Left colon (tissue), 2 donors: ENCODE results near the gene TRAPPC2B. TPM values are rescaled to one million over a fixed set of nuclear protein-coding genes. Genes with fewer than 3 reads are reported as not detected.
"Not testable (repeated sequence)": the region's sequence is repeated elsewhere in the genome, so short reads cannot be mapped to it uniquely, and the experiment has no call there.

ENCODE experiments used
- ATAC-seq: fragments of 200-7000 bp; cut with Tn5 transposase; one replicate; pipeline ENCODE4 v1.9.1; 2020; ENCODE audit warnings: mild to moderate bottlenecking, moderate library complexity
- DNase-seq, 2 donors: peaks; one replicate each; pipeline ENCODE4 v3.0.0-alpha.2; 2020
- intact Hi-C, 2 donors: fragments of 100-400 bp; cut with DNase I in 1 of 2; cut with micrococcal nuclease in 1 of 2; formaldehyde crosslinking; loops; one replicate each; pipeline versions ENCODE4 v1.11.2 to v1.14.0; 2022; cut with DNase I, micrococcal nuclease
- total RNA-seq, 2 donors: library from RNA; stranded (reverse); fragmentation: NEBNext Ultra II Directional; extraction: Animal tissue kit (Norgen Biotek cat#: 25700); gene quantifications; one replicate each; pipeline ENCODE4 v1.2.1, GENCODE V29; 2021
- donor health status: DM: no; HTN: no; CAD: no.
- donor health status: DM: yes; HTN: yes; CAD: no.

The TRAPPC2B gene
- total RNA-seq, 2 donors from 2014 or later, result 4.4 to 4.5 TPM

DNA sequence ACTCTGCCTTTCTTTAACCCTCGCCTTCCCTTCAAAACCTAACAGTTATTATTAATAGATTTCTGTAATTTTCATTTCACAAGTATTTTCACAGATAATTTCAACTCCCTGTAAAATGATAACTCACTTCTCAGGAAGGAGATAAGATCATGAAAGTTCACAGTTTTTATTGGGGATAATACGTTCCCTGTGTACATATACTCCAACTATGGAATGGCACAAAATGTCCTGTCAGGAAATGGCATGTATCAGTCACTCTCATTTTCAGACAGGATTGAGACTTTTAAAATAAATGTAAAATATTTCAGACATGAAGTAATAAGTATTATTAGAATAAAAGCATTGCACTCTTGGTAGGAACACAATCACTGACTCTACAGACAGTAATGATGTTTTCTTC, 932 bp upstream of the TRAPPC2B start:
- no peak for DNase-seq
- intact Hi-C loops, result loop anchor here in 1 of 2 donors (2.0 kb wide), 1 partner anchor 14 kb away; no protein-coding TSS in a partner anchor
- no peak for ATAC-seq

DNA sequence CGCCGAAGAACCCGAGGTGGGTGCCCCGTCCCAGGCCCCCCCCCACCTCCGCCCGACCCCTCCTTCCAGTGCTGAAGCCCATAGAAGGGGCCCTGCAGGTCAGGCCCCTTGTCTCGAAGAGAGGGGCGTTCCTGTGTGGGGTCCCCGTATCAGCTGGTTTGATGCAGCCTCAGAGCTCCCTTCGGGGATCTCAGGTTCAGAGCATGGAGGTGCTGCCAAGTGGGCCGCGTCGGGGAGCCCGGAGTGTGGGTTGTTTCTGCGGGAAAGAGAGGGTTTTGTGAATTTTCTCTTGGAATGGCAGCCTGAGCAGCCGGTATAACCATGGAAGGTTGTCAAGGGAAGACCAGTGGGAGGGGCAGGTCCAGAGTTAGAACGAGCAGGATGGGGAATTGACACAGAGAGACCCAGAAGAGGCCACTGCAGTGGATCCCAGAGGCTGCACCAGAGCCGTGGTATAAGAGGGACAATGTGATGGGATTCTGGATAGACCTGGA, 384 bp downstream of the TRAPPC2B start:
- intact Hi-C loops, result loop anchor here in 1 of 2 donors (2.0 kb wide), 1 partner anchor 15 kb away; no protein-coding TSS in a partner anchor
- ATAC-seq (peak; percentile 2), DNase-seq (peak in 1 of 2 donors; percentile 30)

DNA sequence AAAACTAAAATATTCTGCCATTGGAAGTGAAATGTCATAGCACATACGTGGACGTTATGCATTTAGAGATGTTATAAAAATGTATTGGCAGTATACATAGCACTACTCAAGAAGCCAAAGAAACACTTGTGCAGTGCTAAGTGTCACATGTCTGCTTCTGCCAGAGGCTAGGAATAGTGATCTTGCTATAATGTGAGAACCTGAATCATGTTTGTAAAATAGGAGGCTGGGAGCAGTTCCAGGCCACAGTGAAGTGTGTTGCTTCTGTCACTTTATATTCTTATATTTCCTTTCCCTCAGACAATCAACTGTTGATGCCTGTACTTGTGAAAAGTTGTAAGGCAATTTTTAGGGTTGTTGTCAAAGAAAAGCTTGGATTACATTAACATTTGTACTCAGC, 3.4 kb downstream of the TRAPPC2B start:
- intact Hi-C loops, result no loop called here
- DNase-seq (no peak), ATAC-seq (no peak)

DNA sequence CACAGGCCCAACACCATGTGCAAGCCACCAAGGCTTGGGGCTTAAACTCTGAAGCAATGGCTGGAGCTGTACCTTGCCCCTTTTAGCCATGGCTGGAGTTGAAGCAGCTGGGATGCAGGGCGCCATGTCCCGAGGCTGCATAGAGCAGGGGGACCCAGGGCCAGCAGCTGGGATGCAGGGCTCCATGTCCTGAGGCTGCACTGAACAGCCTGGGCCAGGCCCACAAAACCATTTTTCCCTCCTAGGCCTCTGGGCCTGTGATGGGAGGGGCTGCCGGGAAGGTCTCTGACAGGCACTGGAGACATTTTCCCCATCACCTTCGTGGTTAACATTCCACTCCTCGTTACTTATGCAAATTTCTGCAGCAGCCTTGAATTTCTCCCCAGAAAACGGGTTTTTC, 10.8 kb downstream of the TRAPPC2B start:
- DNase-seq (no peak), ATAC-seq (no peak)
- intact Hi-C loops, result no loop called here

DNA sequence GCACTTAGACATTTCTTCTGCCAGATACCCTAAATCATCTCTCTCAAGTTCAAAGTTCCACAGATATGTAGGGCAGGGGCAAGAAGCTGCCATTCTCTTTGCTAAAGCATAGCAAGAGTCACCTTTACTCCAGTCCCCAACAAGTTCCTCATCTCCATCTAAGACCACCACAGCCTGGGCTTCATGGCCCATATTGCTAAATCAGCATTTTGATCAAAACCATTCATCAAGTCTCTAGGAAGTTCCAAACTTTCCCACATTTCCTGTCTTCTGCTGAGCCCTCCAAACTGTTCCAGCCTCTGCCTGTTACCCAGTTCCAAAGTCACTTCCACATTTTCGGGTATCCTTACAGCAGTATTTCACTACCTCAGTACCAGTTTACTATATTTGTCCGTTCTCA, 11.3 kb downstream of the TRAPPC2B start:
- intact Hi-C loops, DNase-seq, ATAC-seq: not testable (repeated sequence)

GRCh38 chr19:57376151-57376550, 12.8 kb downstream of the TRAPPC2B start:
- intact Hi-C loops, result no loop called here
- no peak for DNase-seq
- no peak for ATAC-seq

- intact Hi-C loops, result no loop called here
- ATAC-seq, result no peak
- no peak for DNase-seq
Observed at GRCh38 chr19:57377498-57378146, 14.3 kb downstream of the TRAPPC2B start.

DNA sequence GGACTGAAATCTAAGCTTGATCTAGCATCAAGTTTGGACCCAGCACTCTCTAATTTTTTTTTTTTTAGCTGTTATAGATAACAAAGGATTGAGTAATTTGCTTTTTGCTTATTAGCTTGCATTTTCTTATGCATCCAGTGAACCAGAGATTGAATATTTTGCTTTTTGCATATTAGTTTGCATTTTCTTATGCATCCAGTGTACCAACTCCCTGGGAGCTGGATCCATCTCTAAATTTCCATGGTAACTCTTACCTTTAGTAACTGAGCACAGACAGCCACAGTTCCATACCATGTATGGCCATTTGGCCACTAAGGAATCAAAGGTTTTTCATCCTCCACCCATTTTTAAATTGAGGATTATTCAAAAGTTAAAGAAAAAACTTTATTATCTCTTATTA, 17.6 kb downstream of the TRAPPC2B start:
- intact Hi-C loops, result no loop called here
- ATAC-seq (no peak), DNase-seq (no peak)

GRCh38 chr19:57382806-57383488, 19.6 kb downstream of the TRAPPC2B start:
- intact Hi-C loops, result no loop called here
- ATAC-seq, result no peak
- no peak for DNase-seq

GRCh38 chr19:57389194-57389729, 25.9 kb downstream of the TRAPPC2B start:
- ATAC-seq (no peak), DNase-seq (no peak)
- intact Hi-C loops, result no loop called here

DNA sequence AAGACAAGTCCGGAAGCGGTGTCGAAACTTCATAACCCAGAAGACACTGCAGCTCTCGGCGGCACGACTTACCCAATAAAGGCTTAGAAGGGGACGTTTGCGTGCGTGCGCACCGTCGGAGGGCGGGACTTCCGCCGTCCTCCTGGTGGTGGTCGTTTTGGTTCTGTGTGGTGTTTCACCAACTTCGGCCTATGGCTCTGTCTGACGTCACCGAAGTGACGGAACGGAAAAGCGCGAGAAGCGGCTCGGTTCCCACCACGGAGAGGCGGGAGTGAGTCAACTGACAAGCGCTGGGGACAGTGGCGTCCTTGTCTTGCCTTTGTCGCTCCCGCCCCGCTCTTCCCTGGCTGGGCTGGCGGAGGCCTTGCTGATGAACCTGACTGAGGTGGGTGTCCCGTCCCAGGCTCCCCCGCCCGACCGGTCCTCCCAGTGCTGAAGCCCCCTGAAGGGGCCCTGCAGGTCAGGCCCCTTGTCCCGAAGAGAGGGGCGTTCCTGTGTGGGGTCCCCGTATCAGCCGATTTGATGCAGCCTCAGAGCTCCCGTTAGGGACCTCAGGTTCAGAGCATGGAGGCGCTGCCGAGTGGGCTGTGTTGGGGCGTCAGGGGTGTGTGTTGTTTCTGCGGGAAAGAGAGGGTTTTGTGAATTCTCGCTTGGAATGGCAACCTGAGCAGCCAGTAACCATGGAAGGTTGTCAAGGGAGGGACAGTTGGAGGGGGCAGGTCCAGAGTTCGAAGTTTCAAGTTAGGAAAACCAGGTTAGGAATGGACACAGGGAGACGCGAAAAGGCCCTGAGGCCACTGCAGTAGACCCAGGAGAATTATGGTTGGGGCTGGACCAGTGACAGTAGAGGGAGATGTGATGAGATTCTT, 26.6 kb downstream of the TRAPPC2B start, which contains the start of gene ZNF548:
Gene ZNF548, plus strand, starts transcription at position 125 of the 869 bp plus-strand sequence. Its CDS starts 246 bp downstream, at position 371.
- DNase-seq, result peak; percentile 94 to 96
- intact Hi-C loops, result no loop called here
- ATAC-seq, result peak; percentile 99

- intact Hi-C loops, result no loop called here
- ATAC-seq (no peak), DNase-seq (no peak)
Observed at GRCh38 chr19:57395710-57396109, 32.4 kb downstream of the TRAPPC2B start.

DNA sequence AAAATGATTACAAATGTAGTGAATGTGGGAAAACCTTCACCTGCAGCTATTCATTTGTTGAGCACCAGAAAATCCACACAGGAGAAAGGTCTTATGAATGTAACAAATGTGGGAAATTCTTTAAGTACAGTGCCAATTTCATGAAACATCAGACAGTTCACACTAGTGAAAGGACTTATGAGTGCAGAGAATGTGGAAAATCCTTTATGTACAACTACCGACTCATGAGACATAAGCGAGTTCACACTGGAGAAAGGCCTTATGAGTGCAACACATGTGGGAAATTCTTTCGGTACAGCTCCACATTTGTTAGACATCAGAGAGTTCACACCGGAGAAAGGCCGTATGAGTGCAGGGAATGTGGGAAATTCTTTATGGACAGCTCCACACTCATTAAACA, 35.5 kb downstream of the TRAPPC2B start:
- DNase-seq, result no peak
- intact Hi-C loops, result no loop called here
- ATAC-seq, result no peak

- no peak for ATAC-seq
- no peak for DNase-seq
- intact Hi-C loops, result no loop called here
Observed at GRCh38 chr19:57403737-57404563, 40.6 kb downstream of the TRAPPC2B start.

DNA sequence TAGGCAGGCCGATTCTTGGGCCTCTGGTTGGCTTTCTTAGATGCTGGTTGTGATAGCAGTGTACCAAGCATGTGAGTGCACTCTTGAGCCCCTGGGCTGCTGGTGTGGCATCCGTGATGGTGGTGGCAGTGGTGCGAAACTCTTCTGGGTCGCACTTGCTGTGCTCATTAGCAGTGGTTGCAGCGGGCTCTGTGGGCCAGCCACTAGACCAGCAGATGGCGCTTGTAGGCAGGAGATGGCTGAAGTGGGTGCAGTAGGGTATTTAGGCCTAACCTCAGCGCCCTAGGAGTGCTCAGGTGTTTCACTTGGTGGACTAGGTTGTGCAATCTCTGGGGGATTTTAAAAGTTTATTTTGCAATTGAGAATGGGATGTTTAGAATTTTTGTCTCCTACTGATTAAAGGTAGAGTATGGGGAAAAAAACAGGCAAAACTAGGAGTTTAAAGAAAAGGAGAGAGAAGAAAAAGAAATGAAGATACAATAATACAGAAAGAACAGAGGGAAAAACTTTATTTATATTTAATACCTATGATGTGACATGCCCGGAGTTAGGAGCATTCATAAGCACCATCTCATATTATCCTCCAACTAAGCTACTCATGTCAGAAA, 43.3 kb downstream of the TRAPPC2B start:
- ATAC-seq (no peak), DNase-seq (peak; percentile 35 to 62)
- intact Hi-C loops, result no loop called here

- intact Hi-C loops, result no loop called here
- ATAC-seq, result peak; percentile 100
- DNase-seq, result peak; percentile 95
Observed at GRCh38 chr19:57410877-57411671, 47.7 kb downstream of the TRAPPC2B start, which contains the start of gene ZNF17. Gene ZNF17 (plus strand): TSS chr19:57411161. CDS start chr19:57413616, 2,455 bp downstream.
